Thymus (tissue), 11 donors: ENCODE data around the gene SLC1A3. TPM values are rescaled to one million over a fixed set of nuclear protein-coding genes. Genes with fewer than 3 reads are reported as not detected.

Source experiments
- DNase-seq, 9 donors: peaks; one replicate each; pipeline ENCODE4 v3.0.0-alpha.2; 2013; ENCODE audit warnings: low spot score in 9 of 9, low read depth in 6 of 9, missing footprints in 1 of 9
- H3K27ac ChIP-seq, 2 donors: one replicate each; pipeline ENCODE4 v1.5.1; 2013; ENCODE audit warnings: control low read depth in 1 of 2, low read depth in 1 of 2, low read length in 1 of 2, mild to moderate bottlenecking in 1 of 2, moderate library complexity in 1 of 2
- H3K27me3 ChIP-seq, 2 donors: one replicate each; pipeline ENCODE4 v1.5.1; 2013; ENCODE audit warnings: low read length in 1 of 2; ENCODE audit not compliant: control insufficient read depth in 2 of 2, insufficient read depth in 1 of 2
- H3K36me3 ChIP-seq, 2 donors: one replicate each; pipeline ENCODE4 v1.5.1; 2013; ENCODE audit warnings: low read length in 1 of 2, mild to moderate bottlenecking in 1 of 2, moderate library complexity in 1 of 2; ENCODE audit not compliant: control insufficient read depth in 2 of 2, insufficient read depth in 2 of 2
- H3K4me1 ChIP-seq, 2 donors: one replicate each; pipeline ENCODE4 v1.5.1; 2013; ENCODE audit warnings: low read length in 2 of 2; ENCODE audit not compliant: control insufficient read depth in 2 of 2, insufficient read depth in 2 of 2
- H3K4me3 ChIP-seq, 2 donors: one replicate each; pipeline ENCODE4 v1.5.1; 2013; ENCODE audit warnings: low read length in 2 of 2, control low read depth in 1 of 2, mild to moderate bottlenecking in 1 of 2
- H3K9me3 ChIP-seq, 2 donors: one replicate each; pipeline ENCODE4 v1.5.1; 2013; ENCODE audit warnings: low read length in 1 of 2, mild to moderate bottlenecking in 1 of 2; ENCODE audit not compliant: control insufficient read depth in 2 of 2, insufficient read depth in 1 of 2
- WGBS: extraction: QIAGEN DNeasy Blood & Tissue Kit; methylation state at CpG from one replicate; pipeline ENCODE4 v1.1.7; 2013; 5-methylcytosine and 5-hydroxymethylcytosine counted together
- polyA plus RNA-seq: library from polyadenylated mRNA; stranded (reverse); fragments of 200-250 nt; gene quantifications from one replicate; pipeline ENCODE4 v1.2.3, GENCODE V29; 2013
- total RNA-seq: library from RNA; stranded (reverse); fragments of 120-200 nt; gene quantifications from one replicate; pipeline ENCODE4 v1.2.4, GENCODE V29; 2013
- donor health status: healthy.

The SLC1A3 gene
- total and polyA plus RNA-seq, 2 donors, result 2.6 to 11.8 TPM

- H3K4me3 ChIP-seq, result no peak overlapping the region
- H3K36me3 ChIP-seq, result no peaks in the 10 kb centered on the region
- no peak for DNase-seq
- H3K9me3 ChIP-seq, result no peaks in the 10 kb centered on the region
- 96% methylated on average over 13 of the region's 13 CpGs for WGBS
- peaks cover 0 to 4% of the 10 kb centered on the region in 2 donors for H3K4me1 ChIP-seq
- no peak overlapping the region for H3K27ac ChIP-seq
- peaks cover 0 to 5% of the 10 kb centered on the region in 2 donors for H3K27me3 ChIP-seq
These were observed 79.4 kb downstream of the SLC1A3 start for GRCh38 chr5:36685631-36686288.

GRCh38 chr5:36686881-36687280 lies 80.5 kb downstream of the SLC1A3 start:
- no peak for DNase-seq
- H3K4me1 ChIP-seq, result peaks cover 0 to 5% of the 10 kb centered on the region in 2 donors
- H3K27ac ChIP-seq, result no peak overlapping the region
- H3K36me3 ChIP-seq, result no peaks in the 10 kb centered on the region
- 94% methylated on average over 3 of the region's 3 CpGs for WGBS
- H3K9me3 ChIP-seq, result no peaks in the 10 kb centered on the region
- H3K4me3 ChIP-seq, result no peak overlapping the region
- H3K27me3 ChIP-seq, result peaks cover 0 to 5% of the 10 kb centered on the region in 2 donors

- H3K4me1 ChIP-seq, result peaks cover 0 to 15% of the 10 kb centered on the region in 2 donors
- WGBS, result 95% methylated on average over 6 of the region's 6 CpGs
- no peaks in the 10 kb centered on the region for H3K36me3 ChIP-seq
- H3K4me3 ChIP-seq, result no peak overlapping the region
- H3K9me3 ChIP-seq, result no peaks in the 10 kb centered on the region
- H3K27ac ChIP-seq, result no peak overlapping the region
- DNase-seq, result peak in 1 of 9 donors; percentile 44
- H3K27me3 ChIP-seq, result peaks cover 0 to 17% of the 10 kb centered on the region in 2 donors
These were observed 82.3 kb downstream of the SLC1A3 start for GRCh38 chr5:36688722-36689121.

- Histone ChIP-seq H3K36me3 (no peaks in the 10 kb centered on the region), H3K27me3 (peaks cover 0 to 17% of the 10 kb centered on the region in 2 donors), H3K4me1 (peaks cover 0 to 15% of the 10 kb centered on the region in 2 donors), H3K9me3 (no peaks in the 10 kb centered on the region), H3K4me3 (no peak overlapping the region), H3K27ac (no peak overlapping the region)
- peak in 1 of 9 donors; percentile 21 for DNase-seq
- 96% methylated on average over 5 of the region's 5 CpGs for WGBS
These were observed 82.8 kb downstream of the SLC1A3 start for GRCh38 chr5:36689225-36689624.

- WGBS, result 2% methylated on average over 50 of the region's 50 CpGs
- Histone ChIP-seq H3K27me3 (peaks cover 0 to 17% of the 10 kb centered on the region in 2 donors), H3K36me3 (no peaks in the 10 kb centered on the region), H3K27ac (no peak overlapping the region), H3K4me1 (peaks cover 0 to 15% of the 10 kb centered on the region in 2 donors), H3K4me3 (peak overlapping the region; percentile 67 to 69), H3K9me3 (no peaks in the 10 kb centered on the region)
- DNase-seq, result peak; percentile 33 to 76 (median 57)
These were observed 83.9 kb downstream of the SLC1A3 start for GRCh38 chr5:36690041-36690961.

- H3K4me3 ChIP-seq, result no peak overlapping the region
- H3K36me3 ChIP-seq, result no peaks in the 10 kb centered on the region
- no peaks in the 10 kb centered on the region for H3K9me3 ChIP-seq
- DNase-seq, result no peak
- no peak overlapping the region for H3K27ac ChIP-seq
- peaks cover 0 to 17% of the 10 kb centered on the region in 2 donors for H3K27me3 ChIP-seq
- H3K4me1 ChIP-seq, result peaks cover 0 to 15% of the 10 kb centered on the region in 2 donors
These were observed 84.8 kb downstream of the SLC1A3 start for GRCh38 chr5:36691226-36691625.

GRCh38 chr5:36691696-36692371 lies 85.4 kb downstream of the SLC1A3 start:
- WGBS, result 75% methylated on average over 5 of the region's 5 CpGs
- Histone ChIP-seq H3K36me3 (no peaks in the 10 kb centered on the region), H3K4me1 (peaks cover 0 to 15% of the 10 kb centered on the region in 2 donors), H3K27ac (no peak overlapping the region), H3K4me3 (no peak overlapping the region), H3K9me3 (no peaks in the 10 kb centered on the region), H3K27me3 (peaks cover 0 to 17% of the 10 kb centered on the region in 2 donors)
- DNase-seq, result peak in 1 of 9 donors; percentile 9

GRCh38 chr5:36692791-36693763 lies 86.7 kb downstream of the SLC1A3 start:
- Histone ChIP-seq H3K36me3 (no peaks in the 10 kb centered on the region), H3K27ac (no peak overlapping the region)
- peak in 3 of 9 donors; percentile 18 to 45 (median 36) for DNase-seq

More at GRCh38 chr5:36692791-36693763, 86.7 kb downstream of the SLC1A3 start:
- H3K4me1 ChIP-seq, result peaks cover 0 to 15% of the 10 kb centered on the region in 2 donors
- 16% methylated on average over 44 of the region's 44 CpGs for WGBS
- H3K4me3 ChIP-seq, result peak overlapping the region in 1 of 2 donors; percentile 14
- H3K27me3 ChIP-seq, result peaks cover 0 to 17% of the 10 kb centered on the region in 2 donors
- H3K9me3 ChIP-seq, result no peaks in the 10 kb centered on the region
